ENCODE results near the gene ETV3L.

Gene ETV3L

GRCh38 chr1:157140063-157140588 is 40.5 kb upstream of the ETV3L start:
- H2AFZ ChIP-seq (ENCODE audit: low read depth, low read length) = no peak overlapping the region
- no peak overlapping the region for H3K27ac ChIP-seq (ENCODE audit: low read length)
- H3K9ac ChIP-seq (ENCODE audit: low read depth, low read length) = no peak overlapping the region
- H3K79me2 ChIP-seq (ENCODE audit: insufficient read depth, low read length) = peaks cover 38% of the 10 kb centered on the region
- no peaks in the 10 kb centered on the region for H3K9me3 ChIP-seq (ENCODE audit: insufficient read depth, low read length, severe bottlenecking)
- H4K20me1 ChIP-seq (ENCODE audit: insufficient read depth, low read length) = peaks cover 26% of the 10 kb centered on the region
- H3K4me2 ChIP-seq (ENCODE audit: insufficient read depth, low read length) = no peak overlapping the region
- H3K36me3 ChIP-seq (ENCODE audit: insufficient read depth, low read length) = peaks cover 14% of the 10 kb centered on the region
- peaks cover 35% of the 10 kb centered on the region for H3K4me1 ChIP-seq (ENCODE audit: insufficient read depth, low read length)
- TF ChIP-seq EZH2 (IDR thresholded peaks at IDR 0.05; ENCODE audit: borderline replicate concordance, low read depth, low read length, severe bottlenecking) (no peak), CTCF (IDR thresholded peaks at IDR 0.05; ENCODE audit: borderline replicate concordance, extremely low read depth, low read length, poor library complexity, severe bottlenecking) (no peak)
- H3K4me3 ChIP-seq (ENCODE audit: low read depth in 1 of 2, low read length in 2 of 2) = no peak overlapping the region
- peaks cover 10% of the 10 kb centered on the region for H3K27me3 ChIP-seq (ENCODE audit: insufficient read depth, low read length, poor library complexity)
- no peak for ATAC-seq (ENCODE audit: insufficient read depth, low read depth)
- DNase-seq = no peak

GRCh38 chr1:157139052-157139715 is 39.6 kb upstream of the ETV3L start:
- no peak for TF ChIP-seq CTCF (IDR thresholded peaks at IDR 0.05; ENCODE audit: borderline replicate concordance, extremely low read depth, low read length, poor library complexity, severe bottlenecking)
- TF ChIP-seq EZH2 (IDR thresholded peaks at IDR 0.05; ENCODE audit: borderline replicate concordance, low read depth, low read length, severe bottlenecking) = no peak
- H3K27me3 ChIP-seq (ENCODE audit: insufficient read depth, low read length, poor library complexity) = peaks cover 10% of the 10 kb centered on the region
- H2AFZ ChIP-seq (ENCODE audit: low read depth, low read length) = peak overlapping the region; percentile 86
- peak overlapping the region; percentile 88 for H3K27ac ChIP-seq (ENCODE audit: low read length)
- H3K4me3 ChIP-seq (ENCODE audit: low read depth in 1 of 2, low read length in 2 of 2) = peak overlapping the region; percentile 56 to 78; a peak in 3 of 4 replicates
- peaks cover 23% of the 10 kb centered on the region for H3K36me3 ChIP-seq (ENCODE audit: insufficient read depth, low read length)
- ATAC-seq (ENCODE audit: insufficient read depth, low read depth) (no peak; the same call in 2 of the 3 replicates), DNase-seq (no peak)
- H3K9me3 ChIP-seq (ENCODE audit: insufficient read depth, low read length, severe bottlenecking) = no peaks in the 10 kb centered on the region
- peaks cover 45% of the 10 kb centered on the region for H3K4me1 ChIP-seq (ENCODE audit: insufficient read depth, low read length)
- peaks cover 33% of the 10 kb centered on the region for H4K20me1 ChIP-seq (ENCODE audit: insufficient read depth, low read length)
- H3K79me2 ChIP-seq (ENCODE audit: insufficient read depth, low read length) = peaks cover 43% of the 10 kb centered on the region
- H3K9ac ChIP-seq (ENCODE audit: low read depth, low read length) = peak overlapping the region; percentile 89
- H3K4me2 ChIP-seq (ENCODE audit: insufficient read depth, low read length) = peak overlapping the region; percentile 76

- Histone ChIP-seq H3K36me3 (ENCODE audit: insufficient read depth, low read length) (peaks cover 26% of the 10 kb centered on the region), H3K4me1 (ENCODE audit: insufficient read depth, low read length) (peaks cover 52% of the 10 kb centered on the region), H3K4me3 (ENCODE audit: low read depth in 1 of 2, low read length in 2 of 2) (peak within 1 kb of the TSS; percentile 56 to 78; a peak in 3 of 4 replicates), H3K9ac (ENCODE audit: low read depth, low read length) (peak within 1 kb of the TSS; percentile 89), H2AFZ (ENCODE audit: low read depth, low read length) (peak within 1 kb of the TSS; percentile 86), H3K9me3 (ENCODE audit: insufficient read depth, low read length, severe bottlenecking) (no peaks in the 10 kb centered on the region), H3K27ac (ENCODE audit: low read length) (peak within 1 kb of the TSS; percentile 88), H4K20me1 (ENCODE audit: insufficient read depth, low read length) (peaks cover 35% of the 10 kb centered on the region), H3K27me3 (ENCODE audit: insufficient read depth, low read length, poor library complexity) (peaks cover 10% of the 10 kb centered on the region), H3K4me2 (ENCODE audit: insufficient read depth, low read length) (peak within 1 kb of the TSS; percentile 76), H3K79me2 (ENCODE audit: insufficient read depth, low read length) (peaks cover 43% of the 10 kb centered on the region)
- TF ChIP-seq CTCF (IDR thresholded peaks at IDR 0.05; ENCODE audit: borderline replicate concordance, extremely low read depth, low read length, poor library complexity, severe bottlenecking) = no peak
- DNase-seq (peak; percentile 94), ATAC-seq (ENCODE audit: insufficient read depth, low read depth) (peak; percentile 85)
Observed at GRCh38 chr1:157138220-157139051, 38.8 kb upstream of the ETV3L start, which contains the start of gene ETV3. TSS of gene ETV3 (minus strand) at chr1:157138395. CDS start at chr1:157136352, 2,043 bp downstream.

Data from DND-41 (cell line).